ENCODE data around the gene NEURL4.

Gene NEURL4

GRCh38 chr17:7304179-7304578 lies 25.0 kb downstream of the NEURL4 start:
- no peak for DNase-seq (ENCODE audit: low spot score)

GRCh38 chr17:7296189-7296861 lies 32.8 kb downstream of the NEURL4 start:
- peak; percentile 60 for DNase-seq (ENCODE audit: low spot score)

GRCh38 chr17:7295230-7296180 lies 33.6 kb downstream of the NEURL4 start:
- DNase-seq (ENCODE audit: low spot score), result no peak

GRCh38 chr17:7294614-7295153 lies 34.5 kb downstream of the NEURL4 start, which contains the start of gene YBX2:
Gene YBX2 (minus strand): TSS chr17:7294639. CDS start chr17:7294500, 139 bp downstream.
- DNase-seq (ENCODE audit: low spot score), result no peak

GRCh38 chr17:7293816-7294613 lies 35.1 kb downstream of the NEURL4 start:
- no peak for DNase-seq (ENCODE audit: low spot score)

- no peak for DNase-seq (ENCODE audit: low spot score)
Measured at GRCh38 chr17:7293159-7293558, 36.0 kb downstream of the NEURL4 start.

- no peak for DNase-seq (ENCODE audit: low spot score)
Measured at GRCh38 chr17:7292729-7293128, 36.4 kb downstream of the NEURL4 start.

GRCh38 chr17:7292194-7292593 lies 36.9 kb downstream of the NEURL4 start:
- DNase-seq (ENCODE audit: low spot score), result no peak

- no peak for DNase-seq (ENCODE audit: low spot score)
Measured at GRCh38 chr17:7290685-7291084, 38.5 kb downstream of the NEURL4 start.

GRCh38 chr17:7290166-7290565 lies 39.0 kb downstream of the NEURL4 start:
- DNase-seq (ENCODE audit: low spot score), result no peak

GRCh38 chr17:7289256-7290032 lies 39.7 kb downstream of the NEURL4 start:
- DNase-seq (ENCODE audit: low spot score), result no peak

GRCh38 chr17:7285679-7286078 lies 43.5 kb downstream of the NEURL4 start:
- DNase-seq (ENCODE audit: low spot score), result no peak

GRCh38 chr17:7284911-7285310 lies 44.2 kb downstream of the NEURL4 start:
- DNase-seq (ENCODE audit: low spot score), result no peak

- DNase-seq (ENCODE audit: low spot score), result no peak
Measured at GRCh38 chr17:7283471-7284216, 45.5 kb downstream of the NEURL4 start.

- no peak for DNase-seq (ENCODE audit: low spot score)
Measured at GRCh38 chr17:7282752-7283321, 46.3 kb downstream of the NEURL4 start.

GRCh38 chr17:7281953-7282751 lies 47.0 kb downstream of the NEURL4 start:
- no peak for DNase-seq (ENCODE audit: low spot score)

- peak; percentile 76 for DNase-seq (ENCODE audit: low spot score)
Measured at GRCh38 chr17:7281074-7281952, 47.8 kb downstream of the NEURL4 start, which contains the start of gene SLC2A4. Gene SLC2A4 (plus strand): TSS chr17:7281718. CDS start chr17:7281935, 217 bp downstream.

- peak; percentile 67 for DNase-seq (ENCODE audit: low spot score)
Measured at GRCh38 chr17:7280519-7281073, 48.5 kb downstream of the NEURL4 start.

All from pons (tissue), 1 donor.